ENCODE data around the gene ITGAD. TPM values are rescaled to one million over a fixed set of nuclear protein-coding genes. Genes with fewer than 3 reads are reported as not detected.

Gene ITGAD
- total and polyA plus RNA-seq, 2 of the 13 experiments (the other 11 are each of a cell fraction or from before 2014, with no cell fraction given) = not detected

DNA sequence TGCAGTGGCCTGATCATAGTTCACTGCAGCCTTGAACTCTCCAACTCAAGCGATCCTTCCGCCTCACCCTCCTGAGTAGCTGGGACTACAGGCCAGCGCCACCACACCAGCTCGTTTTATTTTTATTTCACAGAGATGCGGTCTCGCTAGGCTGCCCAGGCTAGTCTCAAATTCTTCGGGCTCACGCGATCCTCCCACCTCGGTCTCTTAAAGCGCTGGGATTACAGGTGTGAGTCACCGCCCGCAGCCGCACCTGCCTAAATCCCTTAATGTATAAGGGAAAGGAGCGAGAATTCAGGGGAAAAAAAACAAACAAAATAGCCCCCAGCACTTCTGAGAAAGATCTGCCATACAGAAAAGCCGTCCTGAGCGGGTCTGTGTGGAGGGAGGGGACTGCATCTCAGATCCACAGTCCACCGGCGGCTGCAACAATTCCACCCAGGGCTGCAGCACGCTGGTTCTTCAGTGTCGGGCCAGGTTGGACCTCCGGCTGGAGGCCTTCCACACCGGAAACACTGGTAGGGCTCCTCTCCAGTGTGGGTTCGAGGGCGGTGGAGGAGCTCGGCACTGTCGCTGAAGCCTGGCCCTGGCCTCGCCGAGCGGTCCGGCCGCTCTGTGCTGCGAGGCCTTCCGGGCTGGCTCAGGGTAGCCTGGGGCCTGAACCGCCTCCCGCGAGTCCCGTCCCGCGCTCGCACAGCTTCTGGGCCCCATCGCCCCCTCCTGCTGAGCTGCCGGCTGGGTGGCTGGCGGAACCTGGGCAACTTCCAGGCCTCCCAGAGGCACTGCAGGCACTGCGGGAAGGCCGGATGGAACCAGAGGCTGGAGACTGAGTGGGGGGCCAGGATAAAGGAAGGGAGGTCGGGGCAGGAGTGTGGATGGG lies 42.4 kb downstream of the ITGAD start:
- H3K36me3 ChIP-seq (replicated peaks in 1 of 2; ENCODE audit: control insufficient read depth in 1 of 2, insufficient read depth in 2 of 2, low read length in 2 of 2) = no peaks in the 10 kb centered on the region
- H3K4me3 ChIP-seq (replicated peaks in 1 of 3; ENCODE audit: insufficient read depth in 1 of 3, low read depth in 2 of 3, low read length in 3 of 3) = no peak overlapping the region
- ChIA-PET POLR2A (no interaction called here), CTCF (ENCODE audit: low intra/inter-chr PET ratio, low total read pairs) (no interaction called here)
- H3K27ac ChIP-seq (ENCODE audit: extremely low read length, insufficient read depth, low read length) = no peak overlapping the region
- BruUV-seq (replicated peaks) = no TSS peak
- TF ChIP-seq RCOR2 (CRISPR knock-in tag; IDR thresholded peaks at IDR 0.05) (no peak), PCBP2 (optimal IDR thresholded peaks at IDR 0.05; ENCODE audit: low read depth, low read length, poor library complexity, severe bottlenecking) (no peak), ZBTB33 (CRISPR knock-in tag; IDR thresholded peaks at IDR 0.05) (peak; percentile 58; the same call in 1 of the 2 replicates), MIER2 (CRISPR knock-in tag; IDR thresholded peaks at IDR 0.05) (no peak), ZNF646 (CRISPR knock-in tag; IDR thresholded peaks at IDR 0.05) (no peak)
- no peaks in the 10 kb centered on the region for H3K4me1 ChIP-seq (ENCODE audit: insufficient read depth, low read length)
- WGBS (ENCODE audit: low lambda C conversion rate) = 72% methylated on average over 29 of the region's 47 CpGs
- no peak overlapping the region for H3K4me2 ChIP-seq (ENCODE audit: low read depth, low read length)
- H4K20me1 ChIP-seq (ENCODE audit: insufficient read depth, low read length) = no peaks in the 10 kb centered on the region
- FAIRE-seq (no peak), DNase-seq (ENCODE audit: low spot score) (no peak), ATAC-seq (peak; percentile 44)
- no peaks in the 10 kb centered on the region for H3K9me3 ChIP-seq (ENCODE audit: low read length)
- H3K9ac ChIP-seq (ENCODE audit: insufficient read depth, low read depth, low read length) = no peak overlapping the region
- peaks cover 1 to 23% of the 10 kb centered on the region in 2 experiments; a peak in 2 of 5 replicates for H3K27me3 ChIP-seq (ENCODE audit: control insufficient read depth in 1 of 2, insufficient read depth in 2 of 2, low read length in 2 of 2)
- in situ Hi-C loops (cut with HindIII; ENCODE audit: extremely low pct_ligation_motif_present, low pct_unique_long_range_greater_than_20kb) = loop anchor here (25.0 kb wide), 1 partner anchor 223 kb away; the partner anchor contains the start of genes PYCARD, PYDC1 and TRIM72
- intact Hi-C loops (cut with micrococcal nuclease; ENCODE audit: unreplicated experiment) = no loop called here
- H2AFZ ChIP-seq (ENCODE audit: low read length) = no peak overlapping the region
- no peaks in the 10 kb centered on the region for H3K79me2 ChIP-seq (ENCODE audit: insufficient read depth, low read length)

All from HepG2 (cell line).